ENCODE results near the gene PCDHA1.

GRCh38 chr5:140823475-140823874, 37.5 kb downstream of the PCDHA1 start:
- TF ChIP-seq RAD21 (IDR thresholded peaks at IDR 0.05; ENCODE audit: low read length) (no peak), TAF1 (IDR thresholded peaks at IDR 0.05; ENCODE audit: borderline replicate concordance, low read depth, low read length) (no peak), MXI1 (IDR thresholded peaks at IDR 0.05; ENCODE audit: low read depth, low read length) (no peak), FOSL2 (IDR thresholded peaks at IDR 0.05; ENCODE audit: borderline replicate concordance, low read depth) (no peak), GATA2 (CRISPR knock-in tag; IDR thresholded peaks at IDR 0.05) (no peak), EP300 (IDR thresholded peaks at IDR 0.05; ENCODE audit: borderline replicate concordance in 1 of 2, low read depth in 1 of 2, low read length in 1 of 2) (no peak), NRF1 (IDR thresholded peaks at IDR 0.05; ENCODE audit: low read depth, low read length) (no peak), SMC3 (IDR thresholded peaks at IDR 0.05; ENCODE audit: low read depth, low read length) (no peak), CHD2 (IDR thresholded peaks at IDR 0.05; ENCODE audit: low read length, partially characterized antibody) (no peak), GABPA (IDR thresholded peaks at IDR 0.05; ENCODE audit: low read depth) (no peak), NFIC (IDR thresholded peaks at IDR 0.05; ENCODE audit: borderline replicate concordance) (no peak)
- TF ChIP-seq, protein P1, sequence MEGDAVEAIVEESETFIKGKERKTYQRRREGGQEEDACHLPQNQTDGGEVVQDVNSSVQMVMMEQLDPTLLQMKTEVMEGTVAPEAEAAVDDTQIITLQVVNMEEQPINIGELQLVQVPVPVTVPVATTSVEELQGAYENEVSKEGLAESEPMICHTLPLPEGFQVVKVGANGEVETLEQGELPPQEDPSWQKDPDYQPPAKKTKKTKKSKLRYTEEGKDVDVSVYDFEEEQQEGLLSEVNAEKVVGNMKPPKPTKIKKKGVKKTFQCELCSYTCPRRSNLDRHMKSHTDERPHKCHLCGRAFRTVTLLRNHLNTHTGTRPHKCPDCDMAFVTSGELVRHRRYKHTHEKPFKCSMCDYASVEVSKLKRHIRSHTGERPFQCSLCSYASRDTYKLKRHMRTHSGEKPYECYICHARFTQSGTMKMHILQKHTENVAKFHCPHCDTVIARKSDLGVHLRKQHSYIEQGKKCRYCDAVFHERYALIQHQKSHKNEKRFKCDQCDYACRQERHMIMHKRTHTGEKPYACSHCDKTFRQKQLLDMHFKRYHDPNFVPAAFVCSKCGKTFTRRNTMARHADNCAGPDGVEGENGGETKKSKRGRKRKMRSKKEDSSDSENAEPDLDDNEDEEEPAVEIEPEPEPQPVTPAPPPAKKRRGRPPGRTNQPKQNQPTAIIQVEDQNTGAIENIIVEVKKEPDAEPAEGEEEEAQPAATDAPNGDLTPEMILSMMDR (IDR thresholded peaks at IDR 0.05): no peak
- TF ChIP-seq, protein P2, sequence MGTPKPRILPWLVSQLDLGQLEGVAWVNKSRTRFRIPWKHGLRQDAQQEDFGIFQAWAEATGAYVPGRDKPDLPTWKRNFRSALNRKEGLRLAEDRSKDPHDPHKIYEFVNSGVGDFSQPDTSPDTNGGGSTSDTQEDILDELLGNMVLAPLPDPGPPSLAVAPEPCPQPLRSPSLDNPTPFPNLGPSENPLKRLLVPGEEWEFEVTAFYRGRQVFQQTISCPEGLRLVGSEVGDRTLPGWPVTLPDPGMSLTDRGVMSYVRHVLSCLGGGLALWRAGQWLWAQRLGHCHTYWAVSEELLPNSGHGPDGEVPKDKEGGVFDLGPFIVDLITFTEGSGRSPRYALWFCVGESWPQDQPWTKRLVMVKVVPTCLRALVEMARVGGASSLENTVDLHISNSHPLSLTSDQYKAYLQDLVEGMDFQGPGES (IDR thresholded peaks at IDR 0.05; ENCODE audit: low read depth, low read length): no peak
